HFFc6 (cell line): ENCODE data around the gene WDR7. TPM values are rescaled to one million over a fixed set of nuclear protein-coding genes. Genes with fewer than 3 reads are reported as not detected.

ENCODE experiments used
- DNase-seq: peaks from one replicate; pipeline ENCODE4 v3.0.0-alpha.2; 2018
- H3K27ac Mint-ChIP-seq: 2 replicates; pipeline ENCODE4 v1.8.0; 2020; ENCODE audit warnings: mild to moderate bottlenecking, mixed read lengths
- H3K27me3 Mint-ChIP-seq: 2 replicates; pipeline ENCODE4 v1.8.0; 2021; ENCODE audit warnings: mild to moderate bottlenecking, moderate library complexity, mixed read lengths; ENCODE audit not compliant: insufficient read depth
- H3K36me3 Mint-ChIP-seq: 2 replicates; pipeline ENCODE4 v1.8.0; 2021; ENCODE audit warnings: low read depth, mixed read lengths
- H3K4me1 Mint-ChIP-seq: 2 replicates; pipeline ENCODE4 v1.8.0; 2020; ENCODE audit warnings: low read depth, mixed read lengths
- H3K4me3 Mint-ChIP-seq: 2 replicates; pipeline ENCODE4 v1.8.0; 2020; ENCODE audit warnings: mild to moderate bottlenecking, moderate library complexity, mixed read lengths
- H3K9me3 Mint-ChIP-seq: 2 replicates; pipeline ENCODE4 v1.8.0; 2020; ENCODE audit warnings: mild to moderate bottlenecking, mixed read lengths
- CTCF ChIP-seq: fragments of 200-600 bp; sonication (generic); IDR thresholded peaks from 2 replicates; pipeline ENCODE4 v1.5.0; 2021; ENCODE audit warnings: antibody characterized with exemption, mild to moderate bottlenecking
- total RNA-seq, 6 experiments: library from RNA; stranded (reverse); fragmentation: NEBNext Ultra II Directional; extraction: Animal tissue kit (Norgen Biotek cat#: 25700); gene quantifications; 2 replicates in 1 of 6; 3 replicates in 5 of 6; pipeline ENCODE4 v1.2.3, GENCODE V29; 2021

The WDR7 gene
- total RNA-seq, 6 experiments from 2014 or later: 14.0 to 19.7 (median 16.6) TPM

GRCh38 chr18:56789004-56789888 is 138.1 kb downstream of the WDR7 start:
- peak; percentile 25 for DNase-seq
- peak; percentile 78 for TF ChIP-seq CTCF
- H3K27ac Mint-ChIP-seq: no peak overlapping the region
- H3K27me3 Mint-ChIP-seq: no peaks in the 10 kb centered on the region
- H3K36me3 Mint-ChIP-seq: no peaks in the 10 kb centered on the region
- H3K4me1 Mint-ChIP-seq: no peaks in the 10 kb centered on the region
- no peaks in the 10 kb centered on the region for H3K9me3 Mint-ChIP-seq
- H3K4me3 Mint-ChIP-seq: no peak overlapping the region

- no peaks in the 10 kb centered on the region for H3K9me3 Mint-ChIP-seq
- no peak overlapping the region for H3K27ac Mint-ChIP-seq
- H3K36me3 Mint-ChIP-seq: no peaks in the 10 kb centered on the region
- peaks cover under 1% of the 10 kb centered on the region; the same call in 1 of the 2 replicates for H3K4me1 Mint-ChIP-seq
- DNase-seq: no peak
- TF ChIP-seq CTCF: peak; percentile 28
- no peaks in the 10 kb centered on the region for H3K27me3 Mint-ChIP-seq
- no peak overlapping the region for H3K4me3 Mint-ChIP-seq
Measured at GRCh38 chr18:56789889-56790180, 138.7 kb downstream of the WDR7 start.

- peaks cover 26% of the 10 kb centered on the region for H3K4me1 Mint-ChIP-seq
- H3K27ac Mint-ChIP-seq: no peak overlapping the region
- H3K36me3 Mint-ChIP-seq: no peaks in the 10 kb centered on the region
- H3K9me3 Mint-ChIP-seq: no peaks in the 10 kb centered on the region
- no peak for DNase-seq
- no peak overlapping the region for H3K4me3 Mint-ChIP-seq
- H3K27me3 Mint-ChIP-seq: no peaks in the 10 kb centered on the region
- TF ChIP-seq CTCF: no peak
Measured at GRCh38 chr18:56795381-56795780, 144.2 kb downstream of the WDR7 start.

GRCh38 chr18:56799756-56800155 is 148.6 kb downstream of the WDR7 start:
- TF ChIP-seq CTCF: no peak
- Mint-ChIP-seq H3K27ac (no peak overlapping the region; the same call in 1 of the 2 replicates), H3K4me1 (peaks cover 33% of the 10 kb centered on the region), H3K9me3 (no peaks in the 10 kb centered on the region), H3K4me3 (peak overlapping the region; percentile 53), H3K27me3 (no peaks in the 10 kb centered on the region), H3K36me3 (no peaks in the 10 kb centered on the region; the same call in none of the 2 replicates)
- no peak for DNase-seq

GRCh38 chr18:56803051-56803450 is 151.9 kb downstream of the WDR7 start:
- no peaks in the 10 kb centered on the region for H3K9me3 Mint-ChIP-seq
- H3K27ac Mint-ChIP-seq: no peak overlapping the region
- no peaks in the 10 kb centered on the region for H3K27me3 Mint-ChIP-seq
- H3K4me1 Mint-ChIP-seq: peaks cover 23% of the 10 kb centered on the region
- H3K36me3 Mint-ChIP-seq: no peaks in the 10 kb centered on the region; the same call in none of the 2 replicates
- no peak overlapping the region for H3K4me3 Mint-ChIP-seq
- TF ChIP-seq CTCF: no peak
- DNase-seq: no peak
